HFFc6 (cell line): ENCODE measurements around the gene CPNE4. TPM values are rescaled to one million over a fixed set of nuclear protein-coding genes. Genes with fewer than 3 reads are reported as not detected.

ENCODE experiments used
- DNase-seq: peaks from one replicate; pipeline ENCODE4 v3.0.0-alpha.2; 2018
- H3K27ac Mint-ChIP-seq: 2 replicates; pipeline ENCODE4 v1.8.0; 2020; ENCODE audit warnings: mild to moderate bottlenecking, mixed read lengths
- H3K27me3 Mint-ChIP-seq: 2 replicates; pipeline ENCODE4 v1.8.0; 2021; ENCODE audit warnings: mild to moderate bottlenecking, moderate library complexity, mixed read lengths; ENCODE audit not compliant: insufficient read depth
- H3K36me3 Mint-ChIP-seq: 2 replicates; pipeline ENCODE4 v1.8.0; 2021; ENCODE audit warnings: low read depth, mixed read lengths
- H3K4me1 Mint-ChIP-seq: 2 replicates; pipeline ENCODE4 v1.8.0; 2020; ENCODE audit warnings: low read depth, mixed read lengths
- H3K4me3 Mint-ChIP-seq: 2 replicates; pipeline ENCODE4 v1.8.0; 2020; ENCODE audit warnings: mild to moderate bottlenecking, moderate library complexity, mixed read lengths
- H3K9me3 Mint-ChIP-seq: 2 replicates; pipeline ENCODE4 v1.8.0; 2020; ENCODE audit warnings: mild to moderate bottlenecking, mixed read lengths
- CTCF ChIP-seq: fragments of 200-600 bp; sonication (generic); IDR thresholded peaks from 2 replicates; pipeline ENCODE4 v1.5.0; 2021; ENCODE audit warnings: antibody characterized with exemption, mild to moderate bottlenecking
- total RNA-seq, 6 experiments: library from RNA; stranded (reverse); fragmentation: NEBNext Ultra II Directional; extraction: Animal tissue kit (Norgen Biotek cat#: 25700); gene quantifications; 2 replicates in 1 of 6; 3 replicates in 5 of 6; pipeline ENCODE4 v1.2.3, GENCODE V29; 2021

The CPNE4 gene
- total RNA-seq, 6 experiments from 2014 or later: not detected

DNA sequence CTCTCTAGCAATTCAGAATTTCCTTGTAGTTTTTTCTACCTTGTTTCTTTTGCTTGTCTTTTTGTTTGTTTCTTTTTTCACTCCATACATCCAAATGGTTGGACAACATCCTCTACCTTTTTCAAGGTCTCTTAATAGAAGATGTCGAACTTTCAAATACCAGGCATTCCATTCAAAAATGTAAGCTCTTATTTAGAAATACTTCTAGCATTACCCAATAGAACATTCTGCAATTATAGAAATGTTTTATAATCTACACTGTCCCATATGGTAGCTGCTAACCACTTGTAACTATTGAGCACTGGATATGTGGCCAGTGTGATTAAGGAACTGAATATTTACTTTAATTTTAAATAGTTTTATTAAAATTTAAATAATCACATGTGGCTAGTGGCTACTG is 335.8 kb downstream of the CPNE4 start:
- peak; percentile 34 for DNase-seq

DNA sequence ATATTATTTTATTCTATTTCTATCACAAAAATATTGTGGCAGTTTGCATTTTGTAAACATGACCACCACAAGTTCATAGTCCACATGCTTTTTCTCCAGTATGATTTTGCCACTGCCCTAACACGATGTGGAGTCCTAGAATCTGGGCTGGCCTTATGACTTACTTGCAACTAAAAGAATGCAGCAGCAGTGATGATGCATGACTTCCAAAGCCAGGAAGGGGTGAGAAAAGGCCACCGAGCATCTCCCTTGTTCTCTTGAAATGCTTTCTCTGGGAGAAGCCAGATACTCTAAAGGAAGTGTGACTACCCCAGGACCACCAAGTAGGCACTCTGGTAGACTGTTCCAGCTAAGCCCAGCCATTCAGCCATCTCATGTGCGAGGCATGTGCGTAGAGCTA is 340.4 kb downstream of the CPNE4 start:
- Mint-ChIP-seq H3K9me3 (no peaks in the 10 kb centered on the region; the same call in 1 of the 2 replicates), H3K27me3 (no peaks in the 10 kb centered on the region), H3K4me1 (peaks cover 27% of the 10 kb centered on the region), H3K4me3 (no peak overlapping the region), H3K27ac (peak overlapping the region; percentile 42; the same call in 1 of the 2 replicates), H3K36me3 (no peaks in the 10 kb centered on the region)
- DNase-seq: peak; percentile 44
- no peak for TF ChIP-seq CTCF

More for the DNA sequence above, 335.8 kb downstream of the CPNE4 start:
- Mint-ChIP-seq H3K4me3 (peak overlapping the region; percentile 60), H3K27me3 (no peaks in the 10 kb centered on the region; the same call in 1 of the 2 replicates), H3K9me3 (no peaks in the 10 kb centered on the region), H3K4me1 (peaks cover 50% of the 10 kb centered on the region), H3K27ac (peak overlapping the region; percentile 30; the same call in 1 of the 2 replicates), H3K36me3 (no peaks in the 10 kb centered on the region)
- no peak for TF ChIP-seq CTCF

DNA sequence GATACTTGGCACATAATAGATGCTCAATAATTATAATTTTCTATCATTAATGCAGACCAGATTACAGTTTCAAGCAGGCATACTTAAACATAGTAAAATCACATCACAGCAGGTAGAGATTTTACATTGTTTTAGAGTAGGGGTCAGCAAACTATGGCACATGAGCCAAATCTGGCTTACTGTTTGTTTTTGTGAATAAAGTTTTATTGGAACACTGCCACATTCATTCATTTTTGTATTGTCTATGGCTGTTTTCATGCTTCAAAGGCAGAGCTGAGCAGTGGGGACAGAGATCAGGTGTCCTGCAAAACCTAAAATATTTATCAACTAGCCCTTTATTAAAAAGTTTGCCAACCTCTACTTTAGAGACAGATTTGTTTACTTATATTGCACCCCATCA is 342.5 kb downstream of the CPNE4 start:
- DNase-seq: no peak
- H3K27ac Mint-ChIP-seq: no peak overlapping the region
- H3K36me3 Mint-ChIP-seq: no peaks in the 10 kb centered on the region
- no peaks in the 10 kb centered on the region; the same call in 1 of the 2 replicates for H3K9me3 Mint-ChIP-seq
- TF ChIP-seq CTCF: no peak
- no peaks in the 10 kb centered on the region for H3K27me3 Mint-ChIP-seq
- peaks cover 31% of the 10 kb centered on the region for H3K4me1 Mint-ChIP-seq
- H3K4me3 Mint-ChIP-seq: no peak overlapping the region

- H3K36me3 Mint-ChIP-seq: no peaks in the 10 kb centered on the region
- peaks cover 3% of the 10 kb centered on the region; the same call in 1 of the 2 replicates for H3K9me3 Mint-ChIP-seq
- no peak for TF ChIP-seq CTCF
- peaks cover 31% of the 10 kb centered on the region for H3K4me1 Mint-ChIP-seq
- no peak for DNase-seq
- H3K4me3 Mint-ChIP-seq: no peak overlapping the region
- H3K27ac Mint-ChIP-seq: no peak overlapping the region
- H3K27me3 Mint-ChIP-seq: no peaks in the 10 kb centered on the region
Measured at GRCh38 chr3:131690800-131691199, 344.0 kb downstream of the CPNE4 start.

DNA sequence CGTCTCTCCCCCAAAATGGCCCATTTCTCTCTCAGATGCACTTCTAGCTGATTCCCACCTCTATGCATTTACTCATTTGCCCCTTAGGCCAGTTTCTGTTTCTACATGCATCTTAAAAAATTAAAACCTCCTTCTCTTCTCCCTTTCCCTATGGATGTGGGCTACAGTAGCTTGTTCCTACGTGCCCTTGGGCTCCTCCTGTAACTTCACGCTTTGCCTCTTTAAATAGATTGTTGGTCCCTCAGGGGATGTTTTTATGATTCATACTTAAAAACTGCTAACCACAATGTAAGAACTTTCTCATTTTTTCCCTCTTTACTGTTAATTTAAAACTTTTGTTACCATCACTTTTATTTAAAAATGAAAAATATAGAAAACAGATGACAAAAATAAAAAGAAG is 346.4 kb downstream of the CPNE4 start:
- no peak for TF ChIP-seq CTCF
- Mint-ChIP-seq H3K4me1 (peaks cover 17% of the 10 kb centered on the region), H3K36me3 (no peaks in the 10 kb centered on the region), H3K27ac (no peak overlapping the region), H3K27me3 (no peaks in the 10 kb centered on the region), H3K4me3 (peak overlapping the region; percentile 1; the same call in 1 of the 2 replicates), H3K9me3 (peaks cover 3% of the 10 kb centered on the region; the same call in 1 of the 2 replicates)
- DNase-seq: peak; percentile 75
